Measurements from ENCODE around the gene FLNC.

The FLNC gene

GRCh38 chr7:128879939-128880746, 49.9 kb downstream of the FLNC start:
- DNase-seq = peak; percentile 70

- DNase-seq = no peak
These were observed 50.7 kb downstream of the FLNC start for GRCh38 chr7:128880791-128881457.

GRCh38 chr7:128881458-128882125, 51.4 kb downstream of the FLNC start:
- DNase-seq = no peak

- DNase-seq = no peak
These were observed 51.9 kb downstream of the FLNC start for GRCh38 chr7:128882134-128882533.

GRCh38 chr7:128883622-128884448, 53.6 kb downstream of the FLNC start:
- DNase-seq = peak; percentile 65

- no peak for DNase-seq
These were observed 54.6 kb downstream of the FLNC start for GRCh38 chr7:128884561-128885369.

- DNase-seq = no peak
These were observed 55.4 kb downstream of the FLNC start for GRCh38 chr7:128885370-128886187.

GRCh38 chr7:128886391-128887168, 56.4 kb downstream of the FLNC start:
- no peak for DNase-seq

GRCh38 chr7:128887169-128888038, 57.2 kb downstream of the FLNC start:
- DNase-seq = no peak

- no peak for DNase-seq
These were observed 58.0 kb downstream of the FLNC start for GRCh38 chr7:128888039-128888755.

- no peak for DNase-seq
These were observed 58.5 kb downstream of the FLNC start for GRCh38 chr7:128888756-128889095.

GRCh38 chr7:128889121-128889520, 58.9 kb downstream of the FLNC start:
- DNase-seq = no peak

- no peak for DNase-seq
These were observed 60.3 kb downstream of the FLNC start for GRCh38 chr7:128890306-128891109.

GRCh38 chr7:128891110-128891941, 61.1 kb downstream of the FLNC start:
- no peak for DNase-seq

- no peak for DNase-seq
These were observed 61.7 kb downstream of the FLNC start for GRCh38 chr7:128891942-128892269.

GRCh38 chr7:128892521-128893250, 62.5 kb downstream of the FLNC start:
- no peak for DNase-seq
